OCI-LY1 (cell line): ENCODE results near the gene CTDSPL.

Experiments
- H2AFZ ChIP-seq: fragments of 200-600 bp; sonication (generic), shearing (Covaris generic); 2 replicates; pipeline ENCODE4 v1.6.0; 2014; ENCODE audit warnings: antibody characterized with exemption, mild to moderate bottlenecking, low read length
- H3F3A ChIP-seq: fragments of 200-600 bp; sonication (generic), shearing (Covaris generic); 2 replicates; pipeline ENCODE4 v1.6.0; 2014; ENCODE audit warnings: mild to moderate bottlenecking, antibody characterized with exemption, low read length, moderate library complexity; ENCODE audit not compliant: insufficient read depth
- H3K27ac ChIP-seq: fragments of 200-600 bp; sonication (generic); 2 replicates; pipeline ENCODE4 v1.5.1; 2014; ENCODE audit warnings: low read length, mixed run types, mild to moderate bottlenecking, low read depth; ENCODE audit not compliant: poor library complexity, severe bottlenecking
- H3K27me3 ChIP-seq: fragments of 200-600 bp; sonication (generic); 2 replicates; pipeline ENCODE4 v1.6.0; 2014; ENCODE audit warnings: antibody characterized with exemption, mild to moderate bottlenecking, low read length, moderate library complexity; ENCODE audit not compliant: insufficient read depth
- H3K36me3 ChIP-seq: fragments of 200-600 bp; sonication (generic); 2 replicates; pipeline ENCODE4 v1.6.1; 2014; ENCODE audit warnings: mild to moderate bottlenecking, antibody characterized with exemption, low read length, moderate library complexity, mixed read lengths; ENCODE audit not compliant: insufficient read depth
- H3K4me1 ChIP-seq: fragments of 200-600 bp; sonication (generic); 2 replicates; pipeline ENCODE4 v1.5.1; 2014; ENCODE audit warnings: mild to moderate bottlenecking, low read length, moderate library complexity; ENCODE audit not compliant: insufficient read depth, severe bottlenecking
- H3K4me2 ChIP-seq: fragments of 200-600 bp; sonication (generic), shearing (Covaris generic); 2 replicates; pipeline ENCODE4 v1.6.1; 2014; ENCODE audit warnings: low read length
- H3K4me3 ChIP-seq: fragments of 200-600 bp; sonication (generic); 2 replicates; pipeline ENCODE4 v1.5.1; 2014; ENCODE audit warnings: low read length, low read depth, mild to moderate bottlenecking, mixed read lengths; ENCODE audit not compliant: poor library complexity, severe bottlenecking
- H3K79me2 ChIP-seq: fragments of 200-600 bp; shearing (Covaris generic); 2 replicates; pipeline ENCODE4 v1.6.1; 2016; ENCODE audit warnings: mixed run types, low read length, mixed read lengths; ENCODE audit not compliant: insufficient read depth
- H3K9ac ChIP-seq: fragments of 200-600 bp; sonication (generic), shearing (Covaris generic); 2 replicates; pipeline ENCODE4 v1.6.1; 2014; ENCODE audit warnings: mild to moderate bottlenecking, low read length, mixed read lengths
- H3K9me2 ChIP-seq: fragments of 200-600 bp; sonication (generic), shearing (Covaris generic); 2 replicates; pipeline ENCODE4 v1.6.1; 2014; ENCODE audit warnings: low read depth, mild to moderate bottlenecking, low read length, mixed read lengths
- H3K9me3 ChIP-seq: fragments of 200-600 bp; shearing (Covaris generic); 2 replicates; pipeline ENCODE4 v1.6.1; 2014; ENCODE audit warnings: low read length, mixed read lengths
- H4K20me1 ChIP-seq: fragments of 200-600 bp; sonication (generic), shearing (Covaris generic); 2 replicates; pipeline ENCODE4 v1.6.0; 2016; ENCODE audit warnings: mild to moderate bottlenecking, low read length; ENCODE audit not compliant: insufficient read depth
- CTCF ChIP-seq: fragments of 200-600 bp; sonication (generic), shearing (Covaris generic); IDR thresholded peaks from 2 replicates; pipeline ENCODE4 v1.5.1; 2017; ENCODE audit warnings: mild to moderate bottlenecking, antibody characterized with exemption, low read length, moderate library complexity, mixed read lengths
- EZH2 ChIP-seq: fragments of 200-600 bp; sonication (generic), shearing (Covaris generic); IDR thresholded peaks from 2 replicates; pipeline ENCODE4 v1.8.0; 2017; ENCODE audit warnings: borderline replicate concordance, mixed run types, mild to moderate bottlenecking, antibody characterized with exemption, low read length, moderate library complexity, mixed read lengths

CTDSPL gene

GRCh38 chr3:37903734-37904133 is 42.1 kb downstream of the CTDSPL start:
- Histone ChIP-seq H3F3A (peaks cover 5% of the 10 kb centered on the region; the same call in 1 of the 2 replicates), H3K9me2 (no peaks in the 10 kb centered on the region), H3K9ac (peak overlapping the region; percentile 19; the same call in 1 of the 2 replicates), H3K4me2 (peak overlapping the region; percentile 7; the same call in 1 of the 2 replicates), H3K27ac (peak overlapping the region; percentile 98), H3K4me3 (no peak overlapping the region), H3K9me3 (no peaks in the 10 kb centered on the region), H4K20me1 (no peaks in the 10 kb centered on the region), H3K79me2 (no peaks in the 10 kb centered on the region), H3K4me1 (peaks cover 70% of the 10 kb centered on the region), H2AFZ (0 out of 2 replicates have a peak overlapping the region, but pooled peaks have one; percentile 45), H3K27me3 (no peaks in the 10 kb centered on the region), H3K36me3 (no peaks in the 10 kb centered on the region)
- TF ChIP-seq CTCF (no peak), EZH2 (no peak)

- Histone ChIP-seq H3F3A (peaks cover 5% of the 10 kb centered on the region; the same call in 1 of the 2 replicates), H4K20me1 (no peaks in the 10 kb centered on the region), H3K4me1 (peaks cover 79% of the 10 kb centered on the region), H3K27ac (peak overlapping the region; percentile 98), H3K79me2 (no peaks in the 10 kb centered on the region), H3K9me2 (no peaks in the 10 kb centered on the region), H3K4me2 (no peak overlapping the region; the same call in 1 of the 2 replicates), H3K9ac (peak overlapping the region; percentile 30; the same call in 1 of the 2 replicates), H3K9me3 (no peaks in the 10 kb centered on the region), H3K36me3 (no peaks in the 10 kb centered on the region), H3K27me3 (no peaks in the 10 kb centered on the region), H3K4me3 (no peak overlapping the region), H2AFZ (no peak overlapping the region)
- no peak for TF ChIP-seq EZH2
- no peak for TF ChIP-seq CTCF
Observed at GRCh38 chr3:37904601-37905000, 42.9 kb downstream of the CTDSPL start.

- Histone ChIP-seq H3K9me3 (no peaks in the 10 kb centered on the region), H3K27me3 (no peaks in the 10 kb centered on the region), H3K79me2 (no peaks in the 10 kb centered on the region), H3K4me3 (no peak overlapping the region), H3K4me2 (peak overlapping the region; percentile 59; the same call in 1 of the 2 replicates), H3K9me2 (no peaks in the 10 kb centered on the region), H3K9ac (peak overlapping the region; percentile 70; the same call in 1 of the 2 replicates), H3K4me1 (peaks cover 86% of the 10 kb centered on the region), H4K20me1 (no peaks in the 10 kb centered on the region), H3K27ac (peak overlapping the region; percentile 98), H3F3A (peaks cover 5% of the 10 kb centered on the region; the same call in 1 of the 2 replicates), H3K36me3 (no peaks in the 10 kb centered on the region), H2AFZ (no peak overlapping the region)
- TF ChIP-seq CTCF (no peak), EZH2 (no peak)
Observed at GRCh38 chr3:37905346-37905745, 43.7 kb downstream of the CTDSPL start.
